ENCODE results near the gene PPP1R12A. TPM values are rescaled to one million over a fixed set of nuclear protein-coding genes. Genes with fewer than 3 reads are reported as not detected.

Gene PPP1R12A
- total and polyA plus RNA-seq, 9 of the 15 experiments (the other 6 are each of a cell fraction or from before 2014, with no cell fraction given), result 26.4 to 119 (median 53.3) TPM

GRCh38 chr12:79886917-79887519 is 47.9 kb downstream of the PPP1R12A start (continued):
- TF ChIP-seq TRIM25 (IDR thresholded peaks at IDR 0.05; ENCODE audit: borderline replicate concordance) (no peak), SPI1 (IDR thresholded peaks at IDR 0.05; ENCODE audit: borderline replicate concordance, low read depth, low read length) (no peak), FOXJ3 (CRISPR knock-in tag; IDR thresholded peaks at IDR 0.05) (no peak), EP400 (IDR thresholded peaks at IDR 0.05) (no peak; the same call in 1 of the 2 replicates), NR4A1 (CRISPR knock-in tag; IDR thresholded peaks at IDR 0.05) (no peak), NR4A1 (tag; IDR thresholded peaks at IDR 0.05) (no peak), MCM7 (IDR thresholded peaks at IDR 0.05) (no peak), CBX3 (IDR thresholded peaks at IDR 0.05; ENCODE audit: borderline replicate concordance in 1 of 2, low read length in 2 of 2) (0 out of 3 replicates have a peak, but pooled peaks of 1 of the 2 experiments have one; percentile 44), ADNP (tag; IDR thresholded peaks at IDR 0.05) (no peak), ZNF408 (CRISPR knock-in tag; IDR thresholded peaks at IDR 0.05; ENCODE audit: low read depth) (no peak), LARP7 (IDR thresholded peaks at IDR 0.05) (no peak)

All from K562 (cell line).